ENCODE measurements around the gene PLTP.
A peak's percentile ranks its signal among the peaks of the same experiment; 100 is the strongest.
"Not testable (repeated sequence)": the region's sequence is repeated elsewhere in the genome, so short reads cannot be mapped to it uniquely, and the experiment has no call there.

The PLTP gene

DNA sequence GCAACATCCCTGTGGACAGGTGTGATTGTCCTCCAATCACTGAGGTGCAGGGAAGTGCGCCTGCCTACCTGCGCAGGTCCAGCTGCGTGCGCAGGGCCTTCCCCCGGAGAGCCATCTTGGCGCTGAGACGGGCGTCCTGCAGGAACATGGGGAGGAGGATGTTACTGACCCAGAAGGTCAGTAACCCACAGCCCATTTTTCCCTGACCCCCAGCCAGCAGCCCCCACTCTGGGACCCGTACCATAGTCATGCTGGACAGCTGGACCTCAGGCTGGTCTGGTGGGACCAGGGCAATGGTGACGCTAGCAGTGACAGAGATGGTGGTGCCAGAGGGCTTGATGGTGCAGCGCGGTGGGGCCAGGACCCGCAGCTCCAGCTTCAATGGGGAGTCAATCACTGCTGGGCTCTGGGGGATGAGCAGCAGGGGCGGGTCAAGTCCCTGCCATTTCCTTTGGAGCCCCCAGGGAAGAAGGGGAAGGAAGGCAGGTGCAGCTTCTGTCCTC lies 9.7 kb downstream of the PLTP start:
- Histone ChIP-seq H3K27me3 (no peaks in the 10 kb centered on the region), H3K9ac (peak overlapping the region in 6 of 11 experiments; percentile 15 to 50 (median 38); a peak in 8 of 22 replicates), H3K4me3 (peak overlapping the region in 2 of 10 experiments; percentile 8 to 9; a peak in 1 of 20 replicates), H3K9me3 (replicated peaks in 1 of 11) (no peaks in the 10 kb centered on the region), H3K27ac (peak overlapping the region in 4 of 11 experiments; percentile 28 to 58 (median 54); a peak in 4 of 22 replicates), H3K4me1 (peaks cover 18 to 46% (median 38%) of the 10 kb centered on the region in 10 experiments), H3K4me2 (peak overlapping the region in 10 of 11 experiments; percentile 42 to 94 (median 85); a peak in 19 of 22 replicates), H3K36me3 (peaks cover 23 to 95% (median 34%) of the 10 kb centered on the region in 11 experiments), H4K20me1 (peaks cover 0 to 74% (median 0%) of the 10 kb centered on the region in 11 experiments; a peak in 9 of 22 replicates)
- TF ChIP-seq Cebpa-rat (IDR thresholded peaks at IDR 0.05) = no peak

DNA sequence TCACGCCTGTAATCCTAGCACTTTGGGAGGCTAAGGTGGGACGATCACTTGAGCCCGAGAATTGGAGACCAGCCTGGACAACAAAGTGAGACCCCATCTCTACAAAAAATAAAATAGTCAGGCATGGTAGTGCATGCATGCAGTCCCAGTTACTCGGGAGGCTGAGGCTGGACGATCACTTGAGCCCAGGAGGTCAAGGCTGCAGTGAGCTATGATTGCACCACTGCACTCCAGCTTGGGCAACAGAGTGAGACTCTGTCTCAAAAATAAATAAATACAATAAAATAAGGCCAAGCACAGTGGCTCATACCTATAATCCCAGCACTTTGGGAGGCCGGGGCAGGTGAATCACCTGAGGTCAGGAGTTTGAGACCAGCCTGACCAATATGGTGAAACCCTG lies 10.6 kb downstream of the PLTP start:
- Histone ChIP-seq H3K4me1 (peaks cover 22 to 46% (median 38%) of the 10 kb centered on the region in 10 experiments), H3K36me3 (peaks cover 32 to 98% (median 43%) of the 10 kb centered on the region in 11 experiments), H3K4me2 (peak overlapping the region in 9 of 11 experiments; percentile 60 to 94 (median 86); a peak in 13 of 22 replicates), H4K20me1 (peaks cover 0 to 82% (median 0%) of the 10 kb centered on the region in 11 experiments; a peak in 9 of 22 replicates)
- H3K4me3 ChIP-seq; H3K9ac ChIP-seq; H3K27ac ChIP-seq; H3K9me3 ChIP-seq (replicated peaks in 1 of 11); H3K27me3 ChIP-seq: not testable (repeated sequence)

DNA sequence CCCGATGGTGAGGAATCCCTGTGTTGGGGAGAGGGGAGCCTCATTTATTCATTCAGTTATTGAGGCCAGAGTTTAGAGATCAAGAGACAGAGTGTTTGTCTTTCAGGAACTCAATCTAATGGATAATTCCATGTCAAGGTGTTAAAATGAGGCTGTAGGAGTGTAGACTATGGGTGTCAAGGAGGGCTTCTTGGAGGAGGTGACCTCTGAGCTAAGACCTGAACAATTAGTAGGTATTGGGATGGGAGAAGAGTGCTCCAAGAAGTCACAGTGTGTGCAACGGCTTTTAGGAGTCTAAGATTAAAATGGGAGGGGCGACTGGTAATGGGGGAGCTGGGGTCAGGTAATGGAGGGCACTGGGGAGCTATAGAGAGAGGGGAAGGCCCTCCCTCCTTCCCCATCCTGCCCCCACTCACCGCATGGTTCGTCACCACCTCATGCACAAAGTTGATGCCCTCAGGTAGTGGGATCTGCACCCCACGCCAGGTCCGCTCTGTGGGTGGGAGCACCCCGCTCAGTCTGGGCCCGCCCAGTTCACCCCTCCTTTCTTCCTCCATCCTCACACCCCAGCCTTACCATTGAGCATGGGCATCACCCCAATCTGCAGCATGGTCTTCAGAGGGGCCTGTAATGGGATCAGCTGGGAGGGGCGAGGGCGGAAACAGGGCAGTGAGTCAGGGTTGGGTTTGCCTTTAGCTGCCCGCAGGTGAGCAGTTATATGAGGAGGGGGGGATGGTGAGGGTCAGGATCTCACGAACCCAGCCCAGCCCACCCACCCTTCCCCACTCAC lies 12.7 kb downstream of the PLTP start:
- 0 out of 22 replicates have a peak overlapping the region, but pooled peaks of 1 of the 11 experiments have one; percentile 10 for H3K9ac ChIP-seq
- TF ChIP-seq Cebpa-rat (IDR thresholded peaks at IDR 0.05) = no peak
- H3K36me3 ChIP-seq = peaks cover 53 to 98% (median 64%) of the 10 kb centered on the region in 11 experiments

DNA sequence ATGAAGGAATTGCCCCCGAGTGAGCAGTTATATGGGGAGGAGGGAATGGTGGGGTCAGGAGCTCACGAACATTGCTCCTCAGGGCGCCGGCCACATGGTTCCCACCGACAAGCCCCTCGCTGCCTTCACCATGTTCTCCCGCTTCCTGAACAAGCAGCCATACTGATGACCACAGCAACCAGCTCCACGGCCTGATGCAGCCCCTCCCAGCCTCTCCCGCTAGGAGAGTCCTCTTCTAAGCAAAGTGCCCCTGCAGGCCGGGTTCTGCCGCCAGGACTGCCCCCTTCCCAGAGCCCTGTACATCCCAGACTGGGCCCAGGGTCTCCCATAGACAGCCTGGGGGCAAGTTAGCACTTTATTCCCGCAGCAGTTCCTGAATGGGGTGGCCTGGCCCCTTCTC lies 13.7 kb downstream of the PLTP start:
- Histone ChIP-seq H4K20me1 (peaks cover 0 to 96% (median 7%) of the 10 kb centered on the region in 11 experiments; a peak in 10 of 22 replicates), H3K27ac (no peak overlapping the region), H3K9ac (0 out of 22 replicates have a peak overlapping the region, but pooled peaks of 2 of the 11 experiments have one; percentile 10), H3K4me2 (no peak overlapping the region), H3K36me3 (peaks cover 61 to 98% (median 73%) of the 10 kb centered on the region in 11 experiments), H3K4me3 (no peak overlapping the region), H3K4me1 (peaks cover 21 to 44% (median 24%) of the 10 kb centered on the region in 10 experiments), H3K9me3 (replicated peaks in 1 of 11) (no peaks in the 10 kb centered on the region), H3K27me3 (no peaks in the 10 kb centered on the region)
- TF ChIP-seq Cebpa-rat (IDR thresholded peaks at IDR 0.05) = no peak

More for the DNA sequence above, 12.7 kb downstream of the PLTP start:
- Histone ChIP-seq H3K27me3 (no peaks in the 10 kb centered on the region), H3K4me3 (no peak overlapping the region), H3K4me1 (peaks cover 19 to 41% (median 28%) of the 10 kb centered on the region in 10 experiments), H3K9me3 (replicated peaks in 1 of 11) (no peaks in the 10 kb centered on the region), H3K27ac (no peak overlapping the region), H3K4me2 (no peak overlapping the region), H4K20me1 (peaks cover 0 to 94% (median 0%) of the 10 kb centered on the region in 11 experiments; a peak in 9 of 22 replicates)

DNA sequence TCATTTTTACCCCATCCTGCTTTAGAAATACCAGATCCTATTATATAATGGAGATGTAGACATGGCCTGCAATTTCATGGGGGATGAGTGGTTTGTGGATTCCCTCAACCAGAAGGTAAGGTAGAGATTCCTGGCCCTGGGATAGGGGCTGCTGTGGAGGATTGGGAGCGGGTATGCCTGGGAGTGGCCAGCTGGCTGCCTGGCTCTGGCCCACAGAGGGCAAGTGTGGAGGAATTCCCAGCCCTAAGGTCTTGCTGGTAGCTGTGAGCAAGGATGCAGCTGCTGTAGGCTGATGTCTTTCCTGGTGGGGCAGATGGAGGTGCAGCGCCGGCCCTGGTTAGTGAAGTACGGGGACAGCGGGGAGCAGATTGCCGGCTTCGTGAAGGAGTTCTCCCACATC lies 14.3 kb downstream of the PLTP start:
- H3K4me3 ChIP-seq = no peak overlapping the region
- H3K36me3 ChIP-seq = peaks cover 66 to 99% (median 79%) of the 10 kb centered on the region in 11 experiments
- no peak overlapping the region for H3K4me2 ChIP-seq
- H3K27me3 ChIP-seq = no peaks in the 10 kb centered on the region
- H3K9ac ChIP-seq = peak overlapping the region in 2 of 11 experiments; percentile 10 to 18; a peak in 2 of 22 replicates
- H3K27ac ChIP-seq = no peak overlapping the region
- H3K9me3 ChIP-seq (replicated peaks in 1 of 11) = no peaks in the 10 kb centered on the region
- TF ChIP-seq Cebpa-rat (IDR thresholded peaks at IDR 0.05) = no peak
- peaks cover 0 to 96% (median 9%) of the 10 kb centered on the region in 11 experiments; a peak in 11 of 22 replicates for H4K20me1 ChIP-seq
- peaks cover 15 to 44% (median 24%) of the 10 kb centered on the region in 10 experiments for H3K4me1 ChIP-seq

DNA sequence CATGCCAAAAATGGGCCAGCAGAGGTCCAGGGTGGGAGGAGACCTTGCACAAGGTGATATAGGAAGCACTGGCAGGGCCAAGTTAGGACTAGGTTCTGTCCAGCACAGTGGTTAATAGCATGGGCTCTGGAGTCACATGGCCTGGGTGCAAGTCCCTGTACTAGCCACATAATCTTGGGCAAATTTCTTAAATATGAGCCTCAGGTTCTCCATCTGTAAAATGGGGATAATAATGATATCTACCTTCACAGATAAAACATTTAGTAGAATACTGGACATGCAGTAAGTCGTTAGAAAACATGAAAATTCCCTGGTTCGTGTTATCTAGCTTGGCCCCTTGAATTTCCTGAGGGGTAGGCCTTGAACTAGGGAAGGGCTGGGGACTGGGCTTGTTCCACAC lies 14.7 kb downstream of the PLTP start:
- no peak for TF ChIP-seq Cebpa-rat (IDR thresholded peaks at IDR 0.05)
- H3K9me3 ChIP-seq (replicated peaks in 1 of 11) = no peaks in the 10 kb centered on the region
- no peak overlapping the region for H3K4me3 ChIP-seq
- H4K20me1 ChIP-seq = peaks cover 0 to 96% (median 8%) of the 10 kb centered on the region in 11 experiments; a peak in 11 of 22 replicates
- peaks cover 68 to 99% (median 83%) of the 10 kb centered on the region in 11 experiments for H3K36me3 ChIP-seq
- H3K4me2 ChIP-seq = no peak overlapping the region
- H3K4me1 ChIP-seq = peaks cover 14 to 44% (median 24%) of the 10 kb centered on the region in 10 experiments
- H3K27me3 ChIP-seq = no peaks in the 10 kb centered on the region
- peak overlapping the region in 2 of 11 experiments; percentile 13 to 19; a peak in 1 of 22 replicates for H3K9ac ChIP-seq
- H3K27ac ChIP-seq = no peak overlapping the region

DNA sequence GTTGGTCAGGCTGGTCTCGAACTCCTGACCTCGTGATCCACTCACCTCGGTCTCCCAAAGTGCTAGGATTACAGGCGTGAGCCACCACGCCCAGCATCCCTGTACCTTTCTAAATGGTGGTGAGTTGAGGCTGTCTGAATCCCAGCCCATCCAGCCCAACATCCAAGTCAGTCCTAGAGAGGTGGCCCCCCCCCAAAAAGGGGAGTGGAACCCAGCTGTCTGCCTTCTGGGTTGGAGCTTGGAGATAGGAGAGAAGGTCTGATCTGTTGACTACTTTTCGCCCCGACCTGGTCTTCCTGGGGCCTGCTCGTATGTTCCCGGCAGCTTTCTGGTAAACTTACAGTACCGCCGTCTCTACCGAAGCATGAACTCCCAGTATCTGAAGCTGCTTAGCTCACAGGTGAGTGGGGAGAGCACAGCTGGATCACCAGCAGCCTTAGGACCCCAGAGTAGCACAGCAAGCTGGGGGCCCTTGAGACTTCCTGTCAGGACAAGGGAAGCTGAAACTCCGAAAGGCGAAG lies 15.3 kb downstream of the PLTP start:
- no peak overlapping the region for H3K4me3 ChIP-seq
- peaks cover 0 to 93% (median 13%) of the 10 kb centered on the region in 11 experiments; a peak in 11 of 22 replicates for H4K20me1 ChIP-seq
- H3K36me3 ChIP-seq = peaks cover 68 to 93% (median 83%) of the 10 kb centered on the region in 11 experiments
- peaks cover 14 to 44% (median 24%) of the 10 kb centered on the region in 10 experiments for H3K4me1 ChIP-seq
- TF ChIP-seq Cebpa-rat (IDR thresholded peaks at IDR 0.05) = no peak
- H3K4me2 ChIP-seq = no peak overlapping the region
- H3K27ac ChIP-seq = no peak overlapping the region
- no peaks in the 10 kb centered on the region for H3K27me3 ChIP-seq
- H3K9ac ChIP-seq = peak overlapping the region in 2 of 11 experiments; percentile 13 to 19; a peak in 1 of 22 replicates
- H3K9me3 ChIP-seq (replicated peaks in 1 of 11) = no peaks in the 10 kb centered on the region

DNA sequence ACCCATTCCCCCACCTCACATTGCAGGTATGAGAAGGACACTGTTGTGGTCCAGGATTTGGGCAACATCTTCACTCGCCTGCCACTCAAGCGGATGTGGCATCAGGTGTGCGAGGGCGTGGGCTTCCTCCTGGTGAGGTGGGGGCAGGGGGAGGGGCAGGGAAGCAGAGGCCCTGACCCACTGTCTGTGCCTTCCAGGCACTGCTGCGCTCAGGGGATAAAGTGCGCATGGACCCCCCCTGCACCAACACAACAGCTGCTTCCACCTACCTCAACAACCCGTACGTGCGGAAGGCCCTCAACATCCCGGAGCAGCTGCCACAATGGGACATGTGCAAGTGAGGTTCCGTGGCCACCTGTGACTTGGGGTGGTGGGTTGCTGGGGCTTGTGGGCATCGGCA lies 17.2 kb downstream of the PLTP start:
- H3K9ac ChIP-seq = no peak overlapping the region; a peak in 1 of 22 replicates
- no peak overlapping the region for H3K4me3 ChIP-seq
- no peaks in the 10 kb centered on the region for H3K27me3 ChIP-seq
- no peak for TF ChIP-seq Cebpa-rat (IDR thresholded peaks at IDR 0.05)
- H4K20me1 ChIP-seq = peaks cover 0 to 76% (median 16%) of the 10 kb centered on the region in 11 experiments; a peak in 11 of 22 replicates
- no peak overlapping the region for H3K27ac ChIP-seq
- peaks cover 22 to 45% (median 29%) of the 10 kb centered on the region in 10 experiments for H3K4me1 ChIP-seq
- H3K36me3 ChIP-seq = peaks cover 65 to 75% (median 71%) of the 10 kb centered on the region in 11 experiments
- no peaks in the 10 kb centered on the region for H3K9me3 ChIP-seq (replicated peaks in 1 of 11)
- H3K4me2 ChIP-seq = peak overlapping the region in 3 of 11 experiments; percentile 96 to 99 (median 97); a peak in 3 of 22 replicates
